A172 (cell line): ENCODE measurements around the gene HOXB9. TPM values are rescaled to one million over a fixed set of nuclear protein-coding genes. Genes with fewer than 3 reads are reported as not detected.

Experiments
- DNase-seq: peaks from one replicate; pipeline ENCODE4 v3.0.0-alpha.2; 2015; ENCODE audit warnings: low spot score
- total RNA-seq: library from RNA; depleted of rRNA; stranded (reverse); fragments of >200 nt; shearing (Covaris generic); gene quantifications from 2 replicates; pipeline ENCODE4 v1.2.3, GENCODE V29; 2014

HOXB9 gene
- total RNA-seq, 1 experiment from 2014 or later = 8.3 TPM

DNA sequence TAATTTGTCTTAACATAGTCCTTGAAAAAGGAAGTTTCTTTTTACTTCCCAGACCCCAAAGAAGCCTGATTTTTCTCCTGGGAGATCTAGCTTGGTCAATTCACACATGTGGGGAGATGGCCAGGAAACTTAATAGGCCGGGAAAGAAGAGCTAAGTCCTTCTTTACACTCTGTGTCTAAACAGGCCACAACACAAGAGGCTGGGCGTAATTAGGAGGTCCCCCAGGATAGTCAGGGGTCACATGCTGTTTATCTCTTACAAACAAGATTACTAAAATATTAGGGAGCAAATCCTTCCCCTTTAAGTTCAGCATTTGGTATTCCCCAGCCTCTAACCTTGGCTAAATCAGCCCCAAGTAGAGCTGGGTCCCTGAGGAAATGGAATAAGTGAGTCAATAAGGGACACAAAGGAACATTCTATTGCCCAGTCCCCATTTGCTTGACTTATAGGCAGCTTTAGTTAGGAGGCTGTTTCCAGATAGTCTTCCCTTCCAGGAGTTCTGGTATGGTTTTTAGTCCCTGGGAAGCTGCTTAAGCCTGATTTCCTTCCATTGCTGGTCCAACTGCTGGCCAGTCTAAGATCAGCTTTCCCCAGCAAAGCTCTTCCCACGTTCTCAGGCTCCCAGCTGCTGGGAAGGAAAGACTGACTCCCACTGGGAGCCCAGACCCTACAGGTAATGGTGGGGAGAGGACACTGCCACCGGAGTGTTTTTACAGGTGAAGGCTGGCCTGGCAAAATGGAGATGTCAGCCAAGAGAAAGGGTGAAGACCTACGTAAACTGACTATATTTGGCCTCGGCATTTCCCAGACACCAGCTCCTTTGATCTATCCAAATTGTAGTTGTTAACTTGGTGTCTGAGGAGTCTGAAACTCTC, 14.1 kb upstream of the HOXB9 start:
- no peak for DNase-seq

DNA sequence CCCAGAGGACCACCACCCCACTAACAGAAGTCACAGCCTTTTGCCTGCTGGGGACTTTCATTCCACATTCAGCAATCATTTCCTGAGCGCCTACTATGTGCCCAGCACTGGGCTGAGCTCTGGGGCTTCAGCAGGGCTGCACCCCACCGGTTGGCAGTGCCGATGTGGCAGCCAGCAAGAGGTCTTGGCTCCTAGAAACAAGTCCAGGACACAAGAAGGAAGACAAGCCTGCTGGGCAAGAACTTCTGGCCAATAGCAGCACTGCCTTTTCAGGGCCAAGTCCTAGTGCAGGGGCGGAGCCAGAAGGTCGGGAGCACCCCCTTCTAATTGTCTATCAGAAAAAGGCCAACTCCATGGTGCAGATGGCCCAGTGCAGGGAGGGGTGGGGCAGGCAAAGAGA, 13.0 kb upstream of the HOXB9 start:
- no peak for DNase-seq

DNA sequence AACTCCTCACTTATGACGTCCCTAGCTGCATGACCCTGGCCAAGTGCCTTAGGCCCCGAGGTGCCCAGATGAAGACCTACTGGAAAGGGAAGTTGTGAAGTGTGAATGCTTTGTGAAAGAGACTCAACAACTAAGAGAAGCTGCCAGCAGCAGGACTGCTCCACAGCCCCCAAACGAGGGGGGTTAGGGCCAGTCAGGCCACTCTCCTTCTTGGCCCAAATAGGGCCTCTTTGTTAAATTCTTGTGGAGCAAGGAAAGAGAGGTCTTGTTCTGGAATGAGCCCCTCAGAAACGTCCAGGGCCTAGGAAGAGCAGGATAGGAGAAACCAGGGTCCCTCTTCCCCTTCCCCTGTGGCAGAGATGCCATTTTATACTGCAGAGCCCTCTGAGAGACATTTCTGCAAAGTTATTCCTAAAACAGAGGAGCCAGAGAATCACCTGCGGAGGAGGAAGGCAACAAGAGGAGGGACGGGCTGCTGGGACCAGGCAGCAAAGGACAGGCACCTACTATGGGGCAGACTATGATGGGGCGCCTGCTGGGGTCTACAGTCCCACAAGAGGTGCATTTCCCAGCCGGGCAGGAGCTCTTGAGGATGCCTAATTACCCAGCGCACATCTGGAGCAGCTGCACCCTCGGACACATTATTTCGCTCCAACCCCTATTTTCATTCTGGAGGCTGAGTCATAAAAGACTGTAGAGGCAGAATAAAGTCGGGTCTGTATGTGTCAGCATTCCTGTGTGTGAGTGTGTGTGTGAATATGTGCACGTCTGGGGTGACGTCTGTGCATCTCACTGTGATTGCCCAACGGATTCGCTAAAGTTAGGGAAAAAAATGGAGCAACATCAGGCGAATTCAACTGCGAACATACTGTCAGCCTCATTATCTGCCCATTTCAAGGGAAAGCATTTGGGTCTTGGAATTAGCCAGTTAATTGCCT, 11.4 kb upstream of the HOXB9 start:
- DNase-seq = peak; percentile 45

DNA sequence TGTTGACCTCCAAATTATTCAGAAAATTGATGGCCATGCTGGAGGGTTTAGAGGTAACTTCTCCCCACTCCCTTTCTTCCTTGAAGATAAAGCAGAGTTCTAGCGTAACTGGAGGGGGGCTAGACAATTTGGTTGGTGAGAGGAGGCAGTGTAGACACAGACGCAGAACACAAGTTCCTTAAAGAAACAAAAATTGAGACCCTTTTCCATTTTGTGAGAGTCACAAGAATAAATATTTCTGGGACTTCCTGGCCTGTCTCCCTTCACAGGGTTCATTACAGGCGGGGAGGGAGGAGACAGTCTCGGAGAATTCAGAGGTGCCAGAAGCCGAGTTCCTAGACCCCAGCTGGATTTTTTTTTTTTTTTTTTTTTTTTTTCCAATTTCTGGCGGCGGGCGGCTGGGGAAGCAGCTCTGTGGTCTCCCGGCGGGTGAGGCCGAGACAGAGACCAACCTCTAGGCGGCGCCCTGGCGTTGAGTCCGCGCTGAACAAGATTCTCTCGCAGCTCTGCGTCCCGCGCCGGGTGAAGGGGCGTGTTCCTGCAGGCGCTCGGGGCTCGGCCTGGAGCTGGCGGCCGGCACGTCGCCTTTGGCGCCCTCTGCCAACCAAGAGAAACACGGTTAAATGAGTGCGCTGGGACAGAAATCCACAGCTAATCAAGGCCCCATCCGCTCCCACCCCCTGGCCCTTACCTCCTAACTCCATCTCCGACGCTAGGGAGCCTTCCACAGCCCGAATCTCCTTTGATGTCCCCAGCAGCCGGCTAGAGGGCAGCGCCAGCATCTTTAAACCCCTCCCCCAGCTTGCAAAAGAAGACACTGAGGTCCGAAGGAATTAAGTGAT, 10.2 kb upstream of the HOXB9 start:
- peak; percentile 39 for DNase-seq

DNA sequence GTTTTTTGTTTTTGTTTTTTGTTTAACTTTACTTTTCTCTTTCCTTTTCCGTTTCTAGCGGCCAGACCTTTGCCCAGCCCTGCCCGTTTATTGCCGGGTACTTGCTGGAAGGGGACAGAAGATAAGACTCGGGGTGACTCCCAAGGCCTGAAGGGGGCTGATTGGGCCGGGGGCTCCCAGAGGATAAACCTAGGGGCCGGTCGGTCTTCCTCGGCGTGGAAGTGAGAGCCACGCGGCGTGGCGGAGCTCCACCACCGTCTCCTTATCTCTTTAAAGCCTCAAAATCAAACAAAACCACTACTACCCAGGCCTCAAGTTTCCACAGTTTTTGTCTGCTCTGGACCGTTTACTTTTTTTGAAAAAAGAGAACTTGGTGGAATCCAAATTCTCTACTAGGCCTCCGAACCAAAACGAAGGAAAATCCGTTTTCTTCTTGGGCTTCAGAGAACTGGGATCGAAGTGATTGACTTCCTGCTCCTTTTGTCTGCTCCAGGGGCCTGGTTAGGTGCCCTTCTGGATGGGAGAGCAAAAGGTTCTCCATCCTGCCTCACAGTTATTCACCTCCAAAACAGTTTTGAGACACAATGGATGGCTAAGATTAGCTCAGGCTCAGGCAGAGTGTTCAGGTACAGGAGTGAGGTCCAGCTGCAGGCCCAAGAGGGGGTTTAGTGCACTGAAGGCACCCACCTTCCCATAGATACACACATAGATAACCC, 8.5 kb upstream of the HOXB9 start:
- DNase-seq = no peak

DNA sequence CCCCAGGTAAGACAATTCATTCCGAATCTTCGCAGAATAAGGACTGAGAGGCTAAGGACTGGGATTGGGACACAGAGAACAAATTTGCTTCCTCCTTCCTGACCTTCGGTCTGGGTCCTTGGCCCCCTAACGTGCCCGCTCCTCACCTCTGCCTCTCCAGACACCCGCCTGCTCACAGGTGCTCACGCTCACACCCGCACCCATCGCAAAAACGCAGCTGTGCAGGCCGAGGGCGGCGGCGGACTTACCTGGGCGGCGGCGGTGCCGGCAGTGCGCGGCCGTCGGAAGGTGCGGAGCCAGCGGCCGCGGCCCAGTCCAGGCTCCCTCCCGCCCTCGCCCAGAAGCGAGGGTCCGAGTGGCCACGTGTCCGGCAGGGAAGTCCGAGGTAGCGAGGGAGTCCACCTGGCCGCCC, 7.1 kb upstream of the HOXB9 start:
- no peak for DNase-seq

DNA sequence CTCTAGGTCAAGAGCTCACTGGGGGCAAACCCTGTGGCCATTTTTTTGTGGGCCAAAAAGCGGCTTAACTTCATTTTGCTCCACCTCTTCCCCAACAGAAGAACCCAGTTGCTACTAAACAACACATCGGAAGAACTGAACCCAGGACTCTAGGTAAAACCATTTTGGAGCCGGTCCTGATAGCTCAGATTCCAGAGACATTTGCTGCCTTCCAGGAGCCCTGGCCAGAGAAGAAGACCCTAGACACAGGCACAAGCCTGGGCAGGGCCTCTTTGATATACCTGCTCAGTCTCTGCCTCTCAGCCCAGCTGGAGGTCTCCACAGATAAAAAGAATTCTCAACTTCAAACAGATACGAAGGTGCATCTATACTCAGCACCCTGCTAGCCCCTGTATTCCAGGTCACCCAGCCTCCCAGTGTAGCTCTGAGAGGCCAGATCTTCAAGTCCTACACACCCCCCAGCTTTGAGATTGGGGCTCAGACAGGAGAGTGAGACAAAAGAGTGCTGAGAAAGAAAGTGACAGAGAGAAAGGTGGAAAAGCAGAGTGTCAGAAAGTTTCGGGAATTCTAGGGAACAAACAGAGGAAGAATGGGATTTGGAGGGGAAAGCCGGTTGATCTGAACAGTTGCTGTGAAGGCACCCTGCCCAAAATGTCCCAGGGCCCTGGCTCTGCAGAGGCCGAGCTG, 6.6 kb upstream of the HOXB9 start:
- DNase-seq = no peak

DNA sequence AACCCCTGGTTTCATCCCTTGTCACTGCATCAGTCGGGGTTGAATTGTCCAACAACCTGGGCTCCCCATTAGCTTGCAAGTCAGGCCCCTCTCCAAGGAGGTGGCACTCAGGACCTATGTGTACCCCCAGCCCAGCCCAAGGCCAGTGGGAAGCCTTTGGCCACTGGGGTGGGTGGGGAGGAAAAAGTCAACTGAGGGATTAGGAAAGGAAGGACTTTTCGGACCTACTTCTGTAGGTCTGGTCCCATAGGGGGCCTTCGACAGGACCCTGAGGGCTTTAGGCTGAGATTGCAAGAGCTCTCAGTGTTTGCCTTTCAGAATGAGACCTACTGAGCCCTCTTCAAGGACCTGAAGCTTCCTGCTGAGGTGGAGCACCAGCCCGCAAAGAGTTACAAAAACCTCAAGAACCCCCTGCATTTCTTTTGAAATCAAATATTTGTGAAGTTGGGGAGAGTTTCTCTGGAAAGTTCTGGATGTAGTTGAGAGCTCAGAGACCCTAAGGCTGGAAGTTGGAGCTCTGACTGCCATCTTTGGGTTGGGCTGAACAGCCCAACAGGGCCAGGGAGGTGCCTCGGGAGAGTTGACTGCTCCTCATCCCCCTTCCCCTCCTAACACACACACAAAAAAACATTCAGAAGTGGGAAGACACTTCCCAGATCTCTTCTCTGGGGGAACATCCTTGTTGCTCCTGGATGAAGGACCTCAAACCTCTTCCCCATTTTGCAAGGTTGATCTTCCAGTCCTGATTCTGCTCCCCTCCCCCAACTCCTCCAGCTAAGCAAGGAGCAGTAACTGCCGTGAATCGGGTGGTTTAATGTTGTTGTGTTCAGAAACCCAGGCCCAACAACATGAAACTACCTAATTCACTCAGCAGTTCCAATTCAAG, 5.8 kb upstream of the HOXB9 start:
- no peak for DNase-seq

DNA sequence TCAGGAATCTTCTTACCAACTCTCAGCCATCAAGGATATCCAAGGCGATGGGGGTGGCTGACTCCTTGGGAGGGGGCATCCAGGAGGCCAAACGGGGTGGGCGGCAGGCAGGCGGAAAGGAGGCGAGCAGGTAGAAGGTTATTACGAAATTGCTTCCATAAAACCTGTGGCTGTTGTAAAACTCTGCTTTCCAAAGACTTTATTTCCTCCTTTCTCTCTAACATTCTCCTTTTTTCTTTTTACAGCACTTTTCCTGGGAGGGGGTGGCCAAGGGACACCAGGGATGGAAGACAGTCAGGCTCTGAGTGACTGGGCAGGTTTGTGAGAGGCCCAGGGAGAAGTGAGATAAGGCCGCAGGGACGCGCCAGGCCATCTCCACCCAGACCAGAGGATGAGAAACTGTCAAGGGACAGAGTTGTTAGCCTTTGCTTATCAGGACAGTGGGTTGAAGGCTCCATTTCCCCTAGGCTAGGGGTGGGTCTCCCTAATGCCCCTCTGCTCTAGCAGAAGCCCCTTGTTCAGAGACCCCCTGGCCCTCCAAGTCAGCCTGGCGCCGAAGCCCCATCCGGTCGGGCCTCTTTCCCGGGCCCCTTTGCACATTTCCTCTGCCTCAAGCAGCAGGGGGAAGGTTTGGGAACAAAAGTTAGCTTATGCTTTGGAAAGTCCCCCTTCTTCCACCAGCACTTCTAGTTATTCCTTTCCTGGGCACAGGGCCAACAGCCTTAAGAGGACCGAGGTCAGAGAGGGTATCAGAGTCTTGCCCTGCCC, 5.0 kb upstream of the HOXB9 start:
- DNase-seq = no peak

DNA sequence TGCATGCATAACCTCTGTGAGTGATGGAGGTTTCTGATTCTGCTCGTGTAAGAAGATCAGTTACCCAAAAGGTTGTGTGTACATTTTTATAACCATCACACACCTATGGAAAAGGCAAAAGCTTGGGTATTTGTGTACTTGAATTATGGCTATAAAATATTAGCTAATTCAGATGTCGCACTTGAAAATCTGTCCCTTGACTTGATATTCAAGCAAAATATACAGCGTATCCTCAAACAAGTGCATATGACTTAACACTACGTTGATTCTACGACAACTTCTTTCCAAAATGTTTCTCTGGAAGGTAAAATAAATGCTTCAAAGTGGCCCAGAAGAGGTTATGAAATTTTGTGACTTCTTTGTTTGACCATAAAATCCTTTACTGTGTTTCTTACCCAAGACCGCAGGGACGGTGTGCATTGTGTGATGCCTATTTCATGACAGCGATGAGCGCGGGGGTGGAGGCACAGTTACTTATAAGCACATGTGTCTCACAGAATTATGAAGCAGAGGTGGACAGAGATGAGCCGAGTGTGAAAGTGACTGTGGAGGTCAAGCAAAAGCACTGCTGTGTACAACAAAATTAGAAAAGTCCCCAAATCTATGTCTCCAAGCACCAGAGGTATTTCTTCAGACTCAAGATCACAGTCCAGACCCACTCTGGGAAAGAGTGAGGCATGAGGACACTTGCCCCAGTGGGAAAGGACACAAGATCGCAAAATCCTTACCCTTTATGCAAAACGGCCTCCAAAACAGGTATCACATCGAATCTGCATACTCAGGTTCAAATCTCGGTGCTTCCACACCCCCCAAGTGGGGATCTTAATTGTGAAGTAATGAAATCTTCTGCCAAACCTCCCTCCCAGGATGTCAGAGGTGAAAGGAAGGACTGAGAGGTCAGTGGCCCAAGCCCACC, 4.1 kb upstream of the HOXB9 start:
- DNase-seq = no peak

DNA sequence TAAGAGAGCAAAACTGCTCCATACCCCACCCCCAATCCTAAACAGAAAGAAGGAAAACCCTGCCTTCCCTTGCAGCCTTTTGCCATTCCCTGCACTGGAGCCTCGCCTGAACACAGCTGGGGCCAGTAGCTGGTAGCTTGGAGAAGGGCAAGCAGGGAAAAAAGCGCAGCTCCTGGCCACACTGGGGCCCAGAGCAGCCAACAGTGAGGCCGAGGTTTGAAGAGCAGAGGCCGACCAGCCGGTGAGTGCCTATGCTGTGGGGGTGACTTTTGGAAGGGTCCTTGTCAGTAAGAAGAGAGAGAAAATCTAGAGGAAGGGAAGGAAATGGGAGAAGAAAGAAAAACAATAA, 3.2 kb upstream of the HOXB9 start:
- no peak for DNase-seq

DNA sequence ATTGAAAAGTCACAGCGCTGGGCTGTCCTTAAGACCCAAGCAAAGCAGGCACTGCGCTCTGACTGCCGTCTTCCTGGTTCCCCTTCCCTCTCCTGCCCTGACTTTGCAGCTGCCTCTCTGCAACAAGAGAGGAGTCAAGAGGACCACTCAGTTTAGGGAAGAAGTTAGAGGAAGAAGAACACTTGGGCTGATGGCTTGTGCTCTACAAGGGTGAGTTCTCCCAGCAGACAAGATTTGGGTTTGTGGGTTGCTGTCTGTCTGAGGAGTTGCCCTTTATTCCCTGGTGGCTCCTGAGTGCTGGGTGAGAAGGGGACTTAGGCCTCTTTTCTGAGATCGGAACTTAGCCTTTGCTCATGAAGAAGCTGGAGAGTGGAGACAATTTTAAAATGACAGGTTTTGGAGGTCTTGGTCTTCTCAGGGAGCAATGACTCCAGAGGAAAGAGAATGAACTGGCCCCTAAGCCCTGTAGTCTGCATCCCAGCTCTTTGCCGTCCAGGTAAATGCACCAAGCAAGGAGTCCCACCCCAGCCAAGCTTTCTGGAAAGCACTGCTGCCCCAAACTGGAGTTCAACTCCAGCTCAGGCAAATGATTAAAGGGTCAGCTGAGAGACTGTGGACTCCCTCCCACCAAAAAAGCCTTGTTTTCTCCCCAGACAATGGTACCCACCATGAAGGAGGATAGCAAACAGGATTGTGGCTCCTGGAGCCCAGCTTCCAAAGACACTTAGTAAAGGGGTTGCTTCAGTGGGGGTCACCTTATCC, 2.7 kb upstream of the HOXB9 start:
- no peak for DNase-seq

DNA sequence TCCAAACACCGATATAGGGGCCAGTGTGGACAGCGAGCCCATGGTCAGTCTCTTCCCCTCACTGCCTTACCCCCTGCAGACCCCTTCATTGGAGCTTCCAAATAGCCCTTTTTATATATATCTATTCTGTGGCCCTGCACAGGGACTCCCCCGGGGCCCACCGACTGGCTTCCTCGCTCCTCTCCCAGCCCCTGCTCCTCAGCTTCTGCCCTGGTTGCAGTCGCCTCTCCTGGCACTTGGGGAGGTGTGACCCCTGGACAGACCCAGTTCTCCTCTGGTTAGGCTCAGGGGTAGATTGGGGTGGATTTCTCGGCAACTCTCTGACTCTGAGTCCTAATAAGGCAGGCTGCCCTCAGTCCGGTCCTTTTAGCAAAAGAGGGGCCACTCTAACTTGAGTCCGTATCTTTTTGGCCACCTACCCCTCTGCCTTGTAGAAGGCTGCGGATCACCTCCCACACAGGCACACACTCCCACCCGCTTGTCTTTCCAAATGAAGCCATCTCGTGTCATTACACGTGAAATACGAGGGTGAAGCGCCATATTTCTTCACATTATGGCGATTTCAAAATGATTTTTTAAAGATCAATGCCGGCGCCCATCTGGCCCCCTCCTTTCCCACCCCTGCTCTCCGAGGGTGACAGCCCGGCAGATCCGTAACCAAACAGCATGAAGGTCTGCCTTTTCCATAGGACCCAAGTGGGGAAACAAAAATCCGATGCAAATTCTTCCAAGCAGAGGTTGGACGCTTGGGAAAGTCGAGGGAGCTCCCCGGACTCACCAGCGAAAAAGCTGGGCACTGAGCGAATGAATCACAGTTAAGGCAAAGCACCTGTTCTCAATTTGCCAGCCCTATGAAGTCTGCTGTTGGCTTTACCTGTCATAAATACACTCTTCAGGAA, 1.7 kb upstream of the HOXB9 start:
- DNase-seq = no peak

DNA sequence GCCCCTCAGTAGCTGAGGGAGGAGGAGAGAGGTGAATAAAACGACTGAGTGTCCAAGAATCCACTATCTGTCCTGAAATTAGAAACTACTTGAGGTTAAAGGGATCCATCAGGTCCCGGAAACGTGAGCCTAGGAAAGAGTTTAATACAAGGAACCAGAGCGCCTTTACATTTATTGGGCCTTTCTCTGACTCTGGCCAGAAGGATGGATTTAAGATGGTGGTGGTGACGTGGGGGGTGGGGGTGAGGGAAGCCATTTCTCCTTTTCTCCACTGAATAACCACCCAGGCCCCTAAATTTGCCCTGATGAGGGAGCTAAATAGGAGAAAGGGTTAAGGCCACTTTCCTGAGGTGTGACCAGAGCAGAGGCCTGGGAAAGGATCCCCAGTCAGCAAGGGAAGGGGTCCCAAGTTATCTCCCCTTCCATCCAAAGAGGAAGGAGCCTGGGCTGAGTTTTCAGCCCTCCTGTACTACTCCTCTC, 1.0 kb upstream of the HOXB9 start:
- DNase-seq = no peak

DNA sequence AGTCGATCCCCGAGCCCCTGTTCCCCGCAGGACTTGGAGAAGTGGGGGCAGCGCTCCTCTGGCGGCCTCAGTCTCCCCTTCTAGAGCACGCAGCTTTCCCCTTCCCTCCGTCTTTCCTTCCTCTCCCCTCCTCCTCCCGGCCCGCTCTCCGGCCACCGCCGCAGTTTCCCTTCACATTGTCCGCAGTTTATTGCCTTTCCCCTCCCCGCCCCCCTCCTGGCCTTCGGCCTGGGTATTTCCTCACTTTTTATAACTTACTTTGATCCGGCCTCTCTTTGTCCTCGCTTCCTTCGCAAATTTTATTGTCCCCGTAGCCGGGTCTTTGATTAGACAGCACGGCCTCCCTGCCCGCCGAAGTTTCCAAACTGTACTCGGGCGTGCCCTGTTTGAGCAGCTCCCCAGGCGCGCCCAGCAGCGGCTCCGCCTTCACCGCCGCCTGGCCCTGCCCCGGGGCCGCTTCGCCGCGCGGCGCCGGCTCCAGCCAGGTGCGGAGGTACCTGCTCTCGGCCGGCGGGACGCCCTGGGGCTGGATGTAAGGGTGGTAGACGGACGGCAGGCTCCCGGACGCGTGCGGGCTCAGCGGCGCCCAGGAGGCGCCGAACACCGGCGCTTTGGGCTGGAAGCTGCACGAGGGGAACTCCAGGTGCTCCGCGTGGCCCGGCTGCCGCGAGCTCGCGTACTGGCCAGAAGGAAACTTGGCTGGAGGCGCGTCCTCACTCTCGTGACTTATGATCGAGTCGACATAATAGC, 488 bp downstream of the HOXB9 start:
- peak; percentile 46 for DNase-seq
